Activated CD8-positive, alpha-beta memory T cell treated with anti-CD3 and anti-CD28 coated beads, Interleukin-2, amount 10 ng/mL, durations not matched to agents 7 days and 5 days (primary cell): Measurements from ENCODE around the gene CD38. TPM values are rescaled to one million over a fixed set of nuclear protein-coding genes. Genes with fewer than 3 reads are reported as not detected.

Experiments
- ATAC-seq: fragments of 150-1000 bp; cut with Tn5 transposase; one replicate; pipeline ENCODE4 v1.10.0; 2021; ENCODE audit warnings: moderate library complexity
- CTCF ChIA-PET: fragments of 350-600 bp; sonication (Branson Sonifier 250); formaldehyde crosslinking; loops from one replicate; lab custom pipeline; 2021; ENCODE audit warnings: antibody characterized with exemption; lab: Charles Lee
- DNase-seq: peaks from one replicate; pipeline ENCODE4 v3.0.0-alpha.2; 2020
- H3K27ac Mint-ChIP-seq: one replicate; pipeline ENCODE4 v1.8.0; 2021; ENCODE audit warnings: mild to moderate bottlenecking, mixed read lengths
- H3K27me3 Mint-ChIP-seq: one replicate; pipeline ENCODE4 v1.8.0; 2021; ENCODE audit warnings: mixed read lengths
- H3K36me3 Mint-ChIP-seq: one replicate; pipeline ENCODE4 v1.8.0; 2021; ENCODE audit warnings: mild to moderate bottlenecking, mixed read lengths
- H3K4me1 Mint-ChIP-seq: one replicate; pipeline ENCODE4 v1.8.0; 2021; ENCODE audit warnings: mixed read lengths
- H3K4me3 Mint-ChIP-seq: one replicate; pipeline ENCODE4 v1.8.0; 2021; ENCODE audit warnings: mild to moderate bottlenecking, moderate library complexity, mixed read lengths
- H3K9me3 Mint-ChIP-seq: one replicate; pipeline ENCODE4 v1.8.0; 2022; ENCODE audit warnings: low read depth, mixed read lengths
- total RNA-seq, 2 experiments: library from RNA; stranded (reverse); gene quantifications; one replicate each; pipeline ENCODE4 v1.2.3, GENCODE V29; 2021

CD38 gene
- total RNA-seq, 2 experiments from 2014 or later = 151 to 179 TPM

- CTCF ChIA-PET = no interaction called here
- Mint-ChIP-seq H3K9me3 (no peaks in the 10 kb centered on the region), H3K27ac (no peak overlapping the region), H3K36me3 (no peaks in the 10 kb centered on the region), H3K27me3 (peaks cover 26% of the 10 kb centered on the region), H3K4me1 (peaks cover 2% of the 10 kb centered on the region), H3K4me3 (no peak overlapping the region)
- ATAC-seq (no peak), DNase-seq (no peak)
These were observed 106.5 kb downstream of the CD38 start for GRCh38 chr4:15884666-15885065.

DNA sequence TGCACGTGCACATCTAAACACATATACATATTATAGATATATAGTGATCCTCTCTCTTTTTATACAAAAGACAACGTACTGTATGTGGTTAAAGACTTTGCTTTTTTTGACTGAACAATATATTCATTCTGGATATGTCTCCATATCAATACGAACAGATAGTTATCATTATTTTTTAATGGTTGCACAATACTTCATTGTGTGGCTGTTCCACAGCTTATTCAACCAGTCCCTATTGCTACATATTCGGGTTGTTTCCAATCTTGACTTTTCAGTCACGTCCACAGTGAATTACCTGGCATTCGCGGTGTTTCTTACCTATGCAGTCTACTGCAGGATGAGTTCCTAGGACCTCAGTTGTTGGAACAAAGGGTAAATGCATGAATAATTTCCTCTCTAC is 107.3 kb downstream of the CD38 start:
- CTCF ChIA-PET = no interaction called here
- Mint-ChIP-seq H3K4me1 (peaks cover 2% of the 10 kb centered on the region), H3K9me3 (no peaks in the 10 kb centered on the region), H3K27ac (no peak overlapping the region), H3K4me3 (no peak overlapping the region), H3K27me3 (peaks cover 27% of the 10 kb centered on the region), H3K36me3 (no peaks in the 10 kb centered on the region)
- no peak for DNase-seq
- no peak for ATAC-seq

DNA sequence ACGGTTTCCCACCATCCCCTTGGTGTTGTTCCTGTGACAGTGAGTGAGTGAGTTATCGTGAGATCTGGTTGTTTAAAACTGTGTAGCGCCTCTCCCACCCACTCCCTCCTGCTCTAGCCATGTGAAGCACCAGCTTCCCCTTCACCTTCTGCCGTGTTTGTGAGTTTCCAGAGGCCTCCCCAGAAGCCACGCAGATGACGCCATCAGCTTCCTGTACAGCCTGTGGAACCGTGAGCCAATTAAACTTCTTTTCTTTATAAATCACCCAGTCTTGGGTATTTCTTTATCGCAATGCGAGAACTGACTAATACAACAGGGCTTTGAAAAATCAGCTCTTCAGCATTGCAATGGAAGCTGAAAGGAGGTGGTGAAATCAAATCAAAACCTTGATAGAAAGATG is 110.4 kb downstream of the CD38 start:
- no peaks in the 10 kb centered on the region for H3K36me3 Mint-ChIP-seq
- DNase-seq (no peak), ATAC-seq (no peak)
- H3K4me3 Mint-ChIP-seq = no peak overlapping the region
- H3K27me3 Mint-ChIP-seq = peaks cover 32% of the 10 kb centered on the region
- H3K4me1 Mint-ChIP-seq = no peaks in the 10 kb centered on the region
- H3K9me3 Mint-ChIP-seq = no peaks in the 10 kb centered on the region
- CTCF ChIA-PET = interaction anchor here (1.6 to 2.4 kb wide), 2 partner anchors 68 to 113 kb away, joined by 8 read pairs; no protein-coding TSS in a partner anchor
- H3K27ac Mint-ChIP-seq = no peak overlapping the region

GRCh38 chr4:15890246-15890829 is 112.2 kb downstream of the CD38 start:
- Mint-ChIP-seq H3K36me3 (no peaks in the 10 kb centered on the region), H3K27me3 (peaks cover 36% of the 10 kb centered on the region), H3K4me1 (no peaks in the 10 kb centered on the region), H3K27ac (no peak overlapping the region), H3K9me3 (no peaks in the 10 kb centered on the region), H3K4me3 (no peak overlapping the region)
- CTCF ChIA-PET = interaction anchor here (1.0 to 1.5 kb wide), 2 partner anchors 8 to 12 kb away, joined by 3 to 5 read pairs; no protein-coding TSS in a partner anchor
- ATAC-seq (no peak), DNase-seq (no peak)

DNA sequence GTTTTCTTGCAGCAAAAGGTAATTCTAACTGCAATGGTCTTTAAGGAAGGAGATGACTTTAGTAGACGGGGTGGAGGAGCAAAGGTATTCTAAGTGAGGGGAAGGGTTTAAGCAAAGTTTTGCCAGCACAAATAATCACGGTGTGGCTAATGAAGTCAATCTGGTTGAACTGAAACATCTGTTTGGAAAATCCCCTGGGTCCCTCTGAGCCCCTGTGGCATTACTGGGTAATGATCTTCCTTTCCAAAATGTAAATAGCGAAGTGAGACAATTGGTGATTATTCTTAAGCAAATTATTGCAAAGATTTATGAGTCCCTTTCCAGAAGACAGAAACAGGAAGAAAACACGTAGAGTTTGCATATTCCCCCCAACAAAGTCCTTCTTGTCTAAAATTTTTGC is 113.2 kb downstream of the CD38 start:
- ATAC-seq (no peak), DNase-seq (no peak)
- H3K36me3 Mint-ChIP-seq = no peaks in the 10 kb centered on the region
- CTCF ChIA-PET = interaction anchor here (1.0 to 1.5 kb wide), 2 partner anchors 9 to 13 kb away, joined by 3 to 5 read pairs; no protein-coding TSS in a partner anchor
- H3K4me1 Mint-ChIP-seq = no peaks in the 10 kb centered on the region
- no peak overlapping the region for H3K27ac Mint-ChIP-seq
- no peaks in the 10 kb centered on the region for H3K9me3 Mint-ChIP-seq
- H3K4me3 Mint-ChIP-seq = no peak overlapping the region
- peaks cover 41% of the 10 kb centered on the region for H3K27me3 Mint-ChIP-seq

- peaks cover 60% of the 10 kb centered on the region for H3K27me3 Mint-ChIP-seq
These were observed 115.8 kb downstream of the CD38 start for GRCh38 chr4:15893962-15894361.

DNA sequence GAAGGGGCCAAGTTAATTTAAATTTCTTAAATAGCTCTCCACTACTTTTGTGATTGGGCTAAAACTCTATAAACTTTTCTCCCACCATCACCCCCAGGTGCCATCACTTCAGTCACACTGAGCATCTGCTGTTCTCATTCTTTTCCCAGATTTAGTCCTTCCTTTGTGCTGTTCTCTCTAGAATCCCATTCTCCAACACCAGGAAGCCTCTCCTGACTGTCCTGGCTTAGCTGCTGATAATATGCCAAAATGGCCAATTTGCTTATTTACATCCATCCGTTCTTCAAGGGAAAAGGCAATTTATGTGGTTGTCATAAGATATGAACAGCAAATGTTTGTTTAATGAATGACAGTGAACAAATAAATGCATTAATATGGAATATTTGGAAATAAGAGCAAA is 116.3 kb downstream of the CD38 start:
- no peak overlapping the region for H3K4me3 Mint-ChIP-seq
- ATAC-seq (no peak), DNase-seq (no peak)
- CTCF ChIA-PET = interaction anchor here (2.3 kb wide), 1 partner anchor 11 kb away, joined by 9 read pairs; no protein-coding TSS in a partner anchor
- H3K27ac Mint-ChIP-seq = no peak overlapping the region
- H3K9me3 Mint-ChIP-seq = no peaks in the 10 kb centered on the region
- no peaks in the 10 kb centered on the region for H3K36me3 Mint-ChIP-seq
- H3K4me1 Mint-ChIP-seq = no peaks in the 10 kb centered on the region
- H3K27me3 Mint-ChIP-seq = peaks cover 60% of the 10 kb centered on the region

More at GRCh38 chr4:15893962-15894361, 115.8 kb downstream of the CD38 start:
- no peak for ATAC-seq
- Mint-ChIP-seq H3K36me3 (no peaks in the 10 kb centered on the region), H3K9me3 (no peaks in the 10 kb centered on the region), H3K27ac (no peak overlapping the region), H3K4me1 (no peaks in the 10 kb centered on the region), H3K4me3 (no peak overlapping the region)
- DNase-seq = no peak
- CTCF ChIA-PET = interaction anchor here (2.3 kb wide), 1 partner anchor 11 kb away, joined by 9 read pairs; no protein-coding TSS in a partner anchor

DNA sequence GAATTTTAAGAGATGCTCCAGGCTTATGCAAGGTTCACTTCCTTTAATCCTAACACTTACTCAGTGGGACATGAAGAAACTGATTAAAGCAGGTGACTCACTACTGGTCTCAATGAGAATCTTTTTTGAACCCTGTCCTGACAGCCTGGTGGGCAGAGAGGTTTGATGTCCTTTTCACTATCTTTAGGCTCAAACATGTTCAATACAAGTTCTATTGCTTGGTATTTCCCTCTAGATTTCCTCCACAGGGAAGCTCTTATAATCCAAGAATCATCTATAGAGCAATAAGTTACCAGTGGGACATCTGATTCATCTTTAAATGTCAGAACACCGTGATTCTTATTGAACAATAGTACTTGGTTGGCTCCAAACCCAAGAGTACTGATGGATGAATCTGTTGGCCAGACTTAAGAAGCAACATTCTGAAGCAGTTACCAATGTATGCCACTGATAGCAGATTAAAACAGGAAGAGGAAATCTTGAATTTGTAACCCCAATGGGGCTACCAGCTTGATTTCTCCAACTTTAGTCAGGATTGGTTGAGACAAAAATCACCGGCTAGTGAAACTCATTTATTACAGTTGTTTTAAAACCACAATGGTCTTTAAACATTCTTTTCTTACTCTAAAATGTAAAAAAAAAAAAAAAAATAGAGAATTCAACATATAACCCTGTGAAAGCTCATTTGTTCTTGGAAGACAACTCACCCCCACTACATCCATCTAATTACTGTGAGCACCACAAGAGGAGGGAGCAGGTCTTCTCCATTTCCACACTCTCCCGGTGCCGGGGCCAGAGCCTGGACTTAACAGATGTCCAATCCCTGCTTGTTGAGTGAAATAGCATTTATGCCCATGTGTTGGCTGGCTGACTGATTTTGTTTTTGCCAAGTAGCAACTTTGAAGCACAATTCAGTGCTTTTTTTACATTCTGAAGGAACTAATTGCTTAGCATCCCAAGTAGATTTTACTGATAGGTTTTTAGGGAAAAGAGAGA is 117.1 kb downstream of the CD38 start:
- Mint-ChIP-seq H3K36me3 (no peaks in the 10 kb centered on the region), H3K27ac (no peak overlapping the region), H3K4me3 (no peak overlapping the region), H3K27me3 (peaks cover 66% of the 10 kb centered on the region), H3K4me1 (no peaks in the 10 kb centered on the region), H3K9me3 (no peaks in the 10 kb centered on the region)
- ATAC-seq (no peak), DNase-seq (no peak)
- CTCF ChIA-PET = interaction anchor here (1.2 to 2.3 kb wide), 2 partner anchors 12 kb away, joined by 7 to 9 read pairs; no protein-coding TSS in a partner anchor

DNA sequence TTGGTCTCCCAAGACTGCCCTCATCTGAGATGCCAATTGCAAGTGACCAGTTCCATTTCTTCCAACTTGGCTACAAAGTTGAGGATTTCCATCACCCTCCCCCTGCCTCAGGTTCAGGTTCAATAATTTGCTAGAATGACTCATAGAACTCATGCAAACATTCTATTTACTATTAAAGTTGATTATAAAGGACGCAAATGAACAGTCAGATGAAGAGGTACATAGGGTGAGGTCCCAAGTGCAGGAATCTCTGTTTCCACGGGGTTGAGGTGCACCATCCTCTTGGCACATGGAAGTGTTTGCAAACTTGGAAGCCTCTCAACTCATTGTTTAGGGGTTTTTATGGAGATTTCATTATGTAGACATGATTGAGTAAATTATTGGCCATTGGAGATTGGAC is 119.4 kb downstream of the CD38 start:
- CTCF ChIA-PET = interaction anchor here (1.3 to 1.7 kb wide), 2 partner anchors 15 to 59 kb away, joined by 4 to 5 read pairs; no protein-coding TSS in a partner anchor
- no peaks in the 10 kb centered on the region for H3K36me3 Mint-ChIP-seq
- ATAC-seq (no peak), DNase-seq (no peak)
- no peak overlapping the region for H3K27ac Mint-ChIP-seq
- H3K4me1 Mint-ChIP-seq = peaks cover 11% of the 10 kb centered on the region
- H3K4me3 Mint-ChIP-seq = no peak overlapping the region
- H3K27me3 Mint-ChIP-seq = peaks cover 67% of the 10 kb centered on the region
- H3K9me3 Mint-ChIP-seq = no peaks in the 10 kb centered on the region

GRCh38 chr4:15898902-15899301 is 120.8 kb downstream of the CD38 start:
- DNase-seq (no peak), ATAC-seq (no peak)
- Mint-ChIP-seq H3K27ac (no peak overlapping the region), H3K4me3 (no peak overlapping the region), H3K36me3 (no peaks in the 10 kb centered on the region), H3K27me3 (peaks cover 66% of the 10 kb centered on the region), H3K9me3 (no peaks in the 10 kb centered on the region), H3K4me1 (peaks cover 19% of the 10 kb centered on the region)
- CTCF ChIA-PET = interaction anchor here (1.7 kb wide), 1 partner anchor 16 kb away, joined by 5 read pairs; no protein-coding TSS in a partner anchor

GRCh38 chr4:15899511-15899910 is 121.4 kb downstream of the CD38 start:
- Mint-ChIP-seq H3K4me3 (no peak overlapping the region), H3K27ac (no peak overlapping the region), H3K27me3 (peaks cover 66% of the 10 kb centered on the region), H3K4me1 (peaks cover 19% of the 10 kb centered on the region), H3K36me3 (no peaks in the 10 kb centered on the region), H3K9me3 (peaks cover 3% of the 10 kb centered on the region)
- DNase-seq (no peak), ATAC-seq (no peak)
- CTCF ChIA-PET = no interaction called here

DNA sequence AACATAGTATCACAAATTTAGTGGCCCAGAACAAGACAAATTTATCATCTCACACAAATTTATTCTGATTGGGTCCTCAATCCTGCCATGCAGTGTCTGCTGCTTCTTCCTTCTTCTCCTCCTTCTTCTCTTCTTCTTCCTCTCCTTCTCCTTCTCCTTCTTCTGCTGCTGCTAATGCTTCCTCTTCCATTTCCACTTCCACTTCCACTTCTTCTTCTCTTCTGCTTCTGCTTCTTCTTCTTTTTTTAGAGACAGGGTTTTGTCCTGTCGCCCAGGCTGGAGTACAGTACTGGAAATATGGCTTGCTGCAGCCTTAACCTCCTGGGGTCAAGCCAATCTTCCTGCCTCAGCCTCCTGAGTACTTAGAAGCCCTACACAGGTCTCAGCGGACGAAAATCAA is 122.9 kb downstream of the CD38 start:
- Mint-ChIP-seq H3K27me3 (peaks cover 67% of the 10 kb centered on the region), H3K36me3 (no peaks in the 10 kb centered on the region), H3K27ac (no peak overlapping the region), H3K4me1 (peaks cover 19% of the 10 kb centered on the region), H3K9me3 (peaks cover 3% of the 10 kb centered on the region), H3K4me3 (no peak overlapping the region)
- no peak for ATAC-seq
- CTCF ChIA-PET = interaction anchor here (1.0 kb wide), 1 partner anchor 104 kb away, joined by 3 read pairs; no protein-coding TSS in a partner anchor
- DNase-seq = no peak

- ATAC-seq = no peak
- no peak overlapping the region for H3K4me3 Mint-ChIP-seq
- H3K9me3 Mint-ChIP-seq = peaks cover 3% of the 10 kb centered on the region
- peaks cover 62% of the 10 kb centered on the region for H3K27me3 Mint-ChIP-seq
- CTCF ChIA-PET = no interaction called here
- no peak for DNase-seq
- H3K4me1 Mint-ChIP-seq = peaks cover 19% of the 10 kb centered on the region
- no peaks in the 10 kb centered on the region for H3K36me3 Mint-ChIP-seq
- no peak overlapping the region for H3K27ac Mint-ChIP-seq
These were observed 123.9 kb downstream of the CD38 start for GRCh38 chr4:15901998-15902397.
